SKM-1 (cell line): ENCODE data around the gene SARS1.

ENCODE experiments used
- DNase-seq: peaks from one replicate; lab custom pipeline; 2025; ENCODE audit not compliant: unreplicated experiment; lab: John Stamatoyannopoulos, UW

The SARS1 gene

DNA sequence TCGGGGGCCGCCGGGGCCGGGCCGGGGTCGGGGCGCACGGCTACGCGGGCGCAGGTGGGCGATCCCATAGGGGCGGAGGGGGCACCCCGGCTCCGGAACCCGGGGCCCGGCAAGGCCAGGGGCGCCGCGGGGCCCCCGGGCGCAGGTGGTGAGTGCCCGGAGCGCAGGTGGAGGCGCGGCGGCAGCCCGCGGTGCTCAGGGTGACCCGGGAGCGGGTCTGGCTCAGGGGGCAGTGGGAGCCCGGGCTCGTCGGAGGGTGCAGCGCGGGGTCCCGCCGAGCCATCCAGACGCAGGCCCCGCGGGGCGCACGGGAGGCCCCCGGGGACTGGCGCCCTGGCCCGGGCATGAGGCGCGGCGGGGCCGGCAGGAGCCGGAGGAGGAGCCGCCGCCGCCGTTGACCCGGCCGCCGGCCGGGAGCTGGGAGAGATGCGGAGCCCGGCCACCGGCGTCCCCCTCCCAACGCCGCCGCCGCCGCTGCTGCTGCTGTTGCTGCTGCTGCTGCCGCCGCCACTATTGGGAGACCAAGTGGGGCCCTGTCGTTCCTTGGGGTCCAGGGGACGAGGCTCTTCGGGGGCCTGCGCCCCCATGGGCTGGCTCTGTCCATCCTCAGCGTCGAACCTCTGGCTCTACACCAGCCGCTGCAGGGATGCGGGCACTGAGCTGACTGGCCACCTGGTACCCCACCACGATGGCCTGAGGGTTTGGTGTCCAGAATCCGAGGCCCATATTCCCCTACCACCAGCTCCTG, 36.1 kb downstream of the SARS1 start:
- DNase-seq: no peak

DNA sequence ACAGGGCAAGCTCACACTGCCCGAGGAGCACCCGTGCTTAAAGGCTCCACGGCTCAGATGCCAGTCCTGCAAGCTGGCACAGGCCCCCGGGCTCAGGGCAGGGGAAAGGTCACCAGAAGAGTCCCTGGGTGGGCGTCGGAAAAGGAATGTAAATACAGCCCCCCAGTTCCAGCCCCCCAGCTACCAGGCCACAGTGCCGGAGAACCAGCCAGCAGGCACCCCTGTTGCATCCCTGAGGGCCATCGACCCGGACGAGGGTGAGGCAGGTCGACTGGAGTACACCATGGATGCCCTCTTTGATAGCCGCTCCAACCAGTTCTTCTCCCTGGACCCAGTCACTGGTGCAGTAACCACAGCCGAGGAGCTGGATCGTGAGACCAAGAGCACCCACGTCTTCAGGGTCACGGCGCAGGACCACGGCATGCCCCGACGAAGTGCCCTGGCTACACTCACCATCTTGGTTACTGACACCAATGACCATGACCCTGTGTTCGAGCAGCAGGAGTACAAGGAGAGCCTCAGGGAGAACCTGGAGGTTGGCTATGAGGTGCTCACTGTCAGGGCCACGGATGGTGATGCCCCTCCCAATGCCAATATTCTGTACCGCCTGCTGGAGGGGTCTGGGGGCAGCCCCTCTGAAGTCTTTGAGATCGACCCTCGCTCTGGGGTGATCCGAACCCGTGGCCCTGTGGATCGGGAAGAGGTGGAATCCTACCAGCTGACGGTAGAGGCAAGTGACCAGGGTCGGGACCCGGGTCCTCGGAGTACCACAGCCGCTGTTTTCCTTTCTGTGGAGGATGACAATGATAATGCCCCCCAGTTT, 36.9 kb downstream of the SARS1 start:
- DNase-seq: no peak

DNA sequence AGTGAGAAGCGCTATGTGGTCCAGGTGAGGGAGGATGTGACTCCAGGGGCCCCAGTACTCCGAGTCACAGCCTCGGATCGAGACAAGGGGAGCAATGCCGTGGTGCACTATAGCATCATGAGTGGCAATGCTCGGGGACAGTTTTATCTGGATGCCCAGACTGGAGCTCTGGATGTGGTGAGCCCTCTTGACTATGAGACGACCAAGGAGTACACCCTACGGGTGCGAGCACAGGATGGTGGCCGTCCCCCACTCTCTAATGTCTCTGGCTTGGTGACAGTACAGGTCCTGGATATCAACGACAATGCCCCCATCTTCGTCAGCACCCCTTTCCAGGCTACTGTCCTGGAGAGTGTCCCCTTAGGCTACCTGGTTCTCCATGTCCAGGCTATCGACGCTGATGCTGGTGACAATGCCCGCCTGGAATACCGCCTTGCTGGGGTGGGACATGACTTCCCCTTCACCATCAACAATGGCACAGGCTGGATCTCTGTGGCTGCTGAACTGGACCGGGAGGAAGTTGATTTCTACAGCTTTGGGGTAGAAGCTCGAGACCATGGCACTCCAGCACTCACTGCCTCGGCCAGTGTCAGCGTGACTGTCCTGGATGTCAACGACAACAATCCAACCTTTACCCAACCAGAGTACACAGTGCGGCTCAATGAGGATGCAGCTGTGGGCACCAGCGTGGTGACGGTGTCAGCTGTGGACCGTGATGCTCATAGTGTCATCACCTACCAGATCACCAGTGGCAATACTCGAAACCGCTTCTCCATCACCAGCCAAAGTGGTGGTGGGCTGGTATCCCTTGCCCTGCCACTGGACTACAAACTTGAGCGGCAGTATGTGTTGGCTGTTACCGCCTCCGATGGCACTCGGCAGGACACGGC, 37.8 kb downstream of the SARS1 start:
- no peak for DNase-seq

DNA sequence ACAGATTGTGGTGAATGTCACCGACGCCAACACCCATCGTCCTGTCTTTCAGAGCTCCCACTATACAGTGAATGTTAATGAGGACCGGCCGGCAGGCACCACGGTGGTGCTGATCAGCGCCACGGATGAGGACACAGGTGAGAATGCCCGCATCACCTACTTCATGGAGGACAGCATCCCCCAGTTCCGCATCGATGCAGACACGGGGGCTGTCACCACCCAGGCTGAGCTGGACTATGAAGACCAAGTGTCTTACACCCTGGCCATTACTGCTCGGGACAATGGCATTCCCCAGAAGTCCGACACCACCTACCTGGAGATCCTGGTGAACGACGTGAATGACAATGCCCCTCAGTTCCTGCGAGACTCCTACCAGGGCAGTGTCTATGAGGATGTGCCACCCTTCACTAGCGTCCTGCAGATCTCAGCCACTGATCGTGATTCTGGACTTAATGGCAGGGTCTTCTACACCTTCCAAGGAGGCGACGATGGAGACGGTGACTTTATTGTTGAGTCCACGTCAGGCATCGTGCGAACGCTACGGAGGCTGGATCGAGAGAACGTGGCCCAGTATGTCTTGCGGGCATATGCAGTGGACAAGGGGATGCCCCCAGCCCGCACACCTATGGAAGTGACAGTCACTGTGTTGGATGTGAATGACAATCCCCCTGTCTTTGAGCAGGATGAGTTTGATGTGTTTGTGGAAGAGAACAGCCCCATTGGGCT, 38.6 kb downstream of the SARS1 start:
- no peak for DNase-seq

DNA sequence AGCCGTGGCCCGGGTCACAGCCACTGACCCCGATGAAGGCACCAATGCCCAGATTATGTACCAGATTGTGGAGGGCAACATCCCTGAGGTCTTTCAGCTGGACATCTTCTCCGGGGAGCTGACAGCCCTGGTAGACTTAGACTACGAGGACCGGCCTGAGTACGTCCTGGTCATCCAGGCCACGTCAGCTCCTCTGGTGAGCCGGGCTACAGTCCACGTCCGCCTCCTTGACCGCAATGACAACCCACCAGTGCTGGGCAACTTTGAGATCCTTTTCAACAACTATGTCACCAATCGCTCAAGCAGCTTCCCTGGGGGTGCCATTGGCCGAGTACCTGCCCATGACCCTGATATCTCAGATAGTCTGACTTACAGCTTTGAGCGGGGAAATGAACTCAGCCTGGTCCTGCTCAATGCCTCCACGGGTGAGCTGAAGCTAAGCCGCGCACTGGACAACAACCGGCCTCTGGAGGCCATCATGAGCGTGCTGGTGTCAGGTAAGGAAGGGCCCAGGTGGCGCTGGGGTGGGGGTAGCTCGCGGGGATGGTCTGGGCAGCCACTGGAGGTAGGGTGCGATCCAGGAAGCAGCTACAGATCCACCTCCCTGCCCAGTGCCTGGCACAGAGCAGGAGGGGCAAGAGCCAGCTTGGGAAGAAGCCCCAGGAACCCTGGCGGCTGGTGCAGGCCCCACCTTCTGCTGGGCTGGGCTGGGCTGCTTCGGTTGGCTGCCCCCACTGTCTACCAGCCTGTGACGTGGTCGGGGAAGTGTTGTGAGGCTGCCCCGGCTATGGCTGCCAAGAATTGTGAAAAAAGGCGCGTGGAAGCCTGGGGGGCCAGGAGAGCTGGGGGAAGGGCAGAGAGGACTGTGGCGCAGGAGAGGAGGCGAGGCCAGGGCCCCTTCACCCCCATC, 39.4 kb downstream of the SARS1 start:
- DNase-seq: no peak

DNA sequence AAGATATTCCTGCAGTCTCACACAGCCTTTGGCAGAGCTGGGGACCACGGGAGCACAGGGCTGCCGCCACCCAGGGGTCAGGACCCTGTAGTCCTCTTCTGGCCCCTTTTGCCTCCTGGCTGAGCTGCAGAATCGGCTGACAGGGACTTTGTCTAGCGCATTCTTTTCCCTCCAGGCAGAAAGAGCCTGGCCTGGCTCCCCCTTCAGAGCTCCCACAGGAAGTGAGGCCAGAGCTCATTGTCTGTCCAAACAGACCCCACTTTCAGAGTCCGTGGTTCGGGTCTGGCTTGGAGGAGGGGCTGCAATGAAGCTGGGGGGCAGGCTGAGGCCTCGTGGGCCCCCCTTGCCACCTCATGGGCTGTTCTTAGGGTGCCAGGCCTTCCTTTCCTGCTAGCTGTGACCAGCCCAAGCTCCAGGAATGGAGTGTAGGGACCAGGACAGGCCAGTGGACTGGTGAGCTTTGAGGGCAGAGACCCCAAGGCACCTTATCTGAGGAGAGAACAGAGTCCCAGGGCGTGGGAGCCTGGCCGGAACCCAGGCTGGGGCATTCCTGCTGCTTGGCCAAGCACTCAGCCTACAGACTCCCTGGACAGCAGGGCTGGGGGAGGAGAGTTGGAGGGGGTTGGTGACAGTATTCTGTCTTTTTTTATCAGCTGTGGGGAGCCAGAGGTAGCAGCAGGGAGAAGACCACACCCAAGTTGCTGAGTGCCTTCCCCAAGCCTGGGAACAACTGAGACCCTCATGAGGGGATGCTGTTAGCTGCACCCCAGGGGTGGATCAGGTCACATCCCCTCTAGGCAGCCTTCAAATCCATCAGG, 40.3 kb downstream of the SARS1 start:
- DNase-seq: no peak

DNA sequence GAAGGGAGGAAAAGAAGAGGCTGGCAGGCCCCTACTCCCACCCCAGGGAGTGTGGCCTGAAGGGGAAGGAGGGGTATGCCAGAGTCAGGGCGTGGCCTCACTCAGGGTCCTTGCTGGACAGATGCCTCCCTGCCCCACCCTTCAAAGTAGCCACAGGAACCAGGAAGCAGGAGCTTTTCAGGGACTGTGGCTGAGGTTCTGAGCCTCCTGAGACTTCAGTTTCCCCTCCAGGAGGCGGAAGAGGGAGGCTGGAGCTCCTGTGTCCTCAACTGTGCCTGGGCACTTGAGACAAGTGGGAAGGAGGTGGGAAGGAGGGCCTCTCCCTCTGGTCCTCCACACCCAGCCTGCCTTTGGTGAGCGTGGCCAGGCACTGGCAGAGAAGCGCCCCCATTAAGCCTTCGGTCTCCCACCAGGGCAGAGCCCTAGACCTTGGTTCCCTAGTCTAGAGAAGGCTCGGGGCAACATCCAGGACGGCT, 40.9 kb downstream of the SARS1 start:
- DNase-seq: no peak

DNA sequence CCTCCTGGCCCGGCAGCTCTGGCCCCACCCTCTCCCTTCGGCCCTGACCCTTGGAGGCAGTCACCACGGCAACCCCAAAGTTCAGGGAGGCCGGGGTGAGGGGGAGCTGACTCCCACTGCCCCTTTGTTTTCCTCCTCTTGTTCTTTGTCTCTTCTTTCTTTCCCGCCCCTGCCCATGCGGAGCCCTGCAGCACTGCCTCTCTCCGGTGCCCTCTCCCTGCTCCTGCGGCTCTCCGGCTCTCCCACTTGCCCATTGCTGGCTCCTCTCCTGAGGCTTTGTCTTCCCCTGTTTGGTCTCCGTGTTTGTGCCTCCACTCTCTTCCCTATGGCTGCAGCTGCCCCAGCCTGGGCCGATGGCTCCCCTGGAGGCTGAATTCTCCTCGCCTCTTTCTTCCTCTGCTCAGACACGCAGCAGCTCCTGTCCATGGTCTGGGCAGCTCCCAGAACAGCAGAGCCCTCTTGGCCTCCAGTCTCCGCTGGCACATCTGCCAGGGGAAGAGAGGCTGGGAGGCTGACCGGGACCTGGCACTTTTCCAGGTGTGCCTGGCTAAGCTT, 41.5 kb downstream of the SARS1 start:
- DNase-seq: no peak

DNA sequence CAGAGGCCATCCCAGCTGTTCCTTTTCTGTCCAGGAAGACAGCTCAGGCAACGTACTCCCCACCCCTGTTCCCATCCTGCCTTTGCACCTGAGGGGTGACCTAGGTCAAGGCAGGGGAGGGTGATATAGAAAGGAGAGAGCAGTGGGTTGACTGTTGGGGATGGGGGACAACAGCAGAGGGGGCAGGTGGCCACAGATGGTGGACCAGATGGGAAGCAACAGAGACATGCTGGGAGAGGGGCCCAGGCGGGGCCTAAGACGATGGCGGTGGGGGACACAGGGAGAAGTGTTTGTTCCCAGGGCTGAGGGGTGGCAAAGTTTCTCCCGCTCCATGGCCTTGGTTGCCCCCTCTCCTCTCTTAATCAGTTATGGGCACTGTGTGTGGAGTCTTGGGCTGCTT, 42.0 kb downstream of the SARS1 start:
- no peak for DNase-seq

DNA sequence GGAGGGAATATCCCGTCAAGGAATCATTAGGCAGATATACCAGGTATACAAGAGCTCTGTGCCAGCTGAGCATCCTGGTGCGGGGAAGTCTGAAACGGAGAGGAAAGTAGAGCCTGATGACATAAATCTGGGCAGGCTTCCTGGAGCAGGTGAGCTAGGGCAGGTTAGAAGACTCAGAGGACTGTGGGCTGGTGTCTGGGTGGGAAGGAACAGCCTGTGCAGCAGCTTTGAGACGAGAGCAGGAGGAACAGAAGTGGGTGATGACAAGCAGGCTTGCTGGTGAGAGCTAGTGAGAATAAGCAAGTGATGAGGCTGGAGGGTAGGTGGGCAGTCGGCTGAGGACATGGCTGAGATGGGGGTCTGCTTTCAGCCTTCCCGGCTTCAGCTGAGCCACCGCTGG, 42.4 kb downstream of the SARS1 start:
- no peak for DNase-seq

DNA sequence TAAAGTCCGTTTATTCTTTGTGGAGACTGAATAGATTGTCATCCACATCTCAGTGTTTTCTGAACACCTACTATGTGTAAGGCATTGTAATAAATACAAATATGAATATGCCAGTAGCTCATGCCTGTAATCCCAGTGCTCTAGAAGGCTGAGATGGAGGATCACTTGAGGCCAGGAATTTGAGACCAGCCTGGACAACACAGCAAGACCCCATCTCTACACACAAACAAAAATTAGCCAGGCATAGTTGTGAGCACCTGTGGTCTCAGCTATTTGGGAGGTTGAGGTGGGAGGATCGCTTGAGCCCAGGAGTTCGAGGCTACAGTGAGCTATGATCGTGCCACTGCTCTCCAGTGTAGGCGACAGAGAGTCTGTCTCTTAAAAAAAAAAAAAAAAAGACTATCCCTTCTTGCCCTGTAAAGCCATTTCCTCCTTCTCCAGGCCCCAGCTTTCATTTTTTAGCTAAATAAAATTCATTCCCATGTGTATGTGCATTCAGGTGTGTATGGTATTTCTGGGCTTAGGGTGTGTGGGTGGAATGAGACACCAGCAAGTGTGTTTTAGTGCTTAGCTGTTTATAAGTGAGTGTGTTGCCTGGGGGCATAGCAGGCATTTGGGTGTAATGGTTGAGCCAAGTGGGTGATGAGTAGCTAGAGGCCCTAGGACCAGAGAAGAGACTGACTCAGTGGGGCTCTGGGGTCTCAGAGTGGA, 43.4 kb downstream of the SARS1 start:
- no peak for DNase-seq

DNA sequence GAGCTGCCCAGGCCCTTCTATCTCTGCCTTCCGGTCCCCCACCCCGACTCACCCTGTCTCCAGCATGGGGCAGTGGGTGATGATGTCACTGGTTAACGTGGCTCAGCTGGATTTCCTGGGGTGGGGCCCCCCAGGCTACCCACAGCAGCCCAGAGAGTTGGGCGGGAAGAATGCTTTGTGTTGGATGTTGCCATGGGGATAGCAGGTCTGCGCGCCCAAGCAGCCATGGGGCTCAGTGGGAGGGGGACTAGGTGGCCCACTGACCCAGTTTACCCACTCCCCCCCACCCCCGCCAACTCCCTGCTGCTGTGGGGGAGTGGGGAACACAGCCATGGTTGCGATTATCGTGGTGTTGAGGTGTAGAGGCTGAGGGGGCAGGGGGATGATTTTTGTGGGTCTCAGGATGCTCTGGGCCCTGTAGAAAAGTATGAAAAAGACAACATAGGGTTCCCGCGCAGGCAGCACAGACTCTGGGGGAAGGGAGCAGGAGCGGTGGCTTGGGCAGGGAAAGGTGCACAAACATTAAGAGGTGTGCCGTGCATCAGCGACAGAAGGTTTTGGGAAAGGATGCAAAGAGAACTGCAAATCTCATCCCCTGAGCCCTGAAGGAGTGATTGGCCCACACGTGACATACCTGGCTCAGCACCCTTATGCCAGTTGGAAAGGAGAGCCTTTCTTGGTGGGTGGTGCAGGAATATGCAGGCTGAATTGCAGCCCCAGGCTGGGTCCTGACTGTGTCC, 44.1 kb downstream of the SARS1 start:
- DNase-seq: no peak

DNA sequence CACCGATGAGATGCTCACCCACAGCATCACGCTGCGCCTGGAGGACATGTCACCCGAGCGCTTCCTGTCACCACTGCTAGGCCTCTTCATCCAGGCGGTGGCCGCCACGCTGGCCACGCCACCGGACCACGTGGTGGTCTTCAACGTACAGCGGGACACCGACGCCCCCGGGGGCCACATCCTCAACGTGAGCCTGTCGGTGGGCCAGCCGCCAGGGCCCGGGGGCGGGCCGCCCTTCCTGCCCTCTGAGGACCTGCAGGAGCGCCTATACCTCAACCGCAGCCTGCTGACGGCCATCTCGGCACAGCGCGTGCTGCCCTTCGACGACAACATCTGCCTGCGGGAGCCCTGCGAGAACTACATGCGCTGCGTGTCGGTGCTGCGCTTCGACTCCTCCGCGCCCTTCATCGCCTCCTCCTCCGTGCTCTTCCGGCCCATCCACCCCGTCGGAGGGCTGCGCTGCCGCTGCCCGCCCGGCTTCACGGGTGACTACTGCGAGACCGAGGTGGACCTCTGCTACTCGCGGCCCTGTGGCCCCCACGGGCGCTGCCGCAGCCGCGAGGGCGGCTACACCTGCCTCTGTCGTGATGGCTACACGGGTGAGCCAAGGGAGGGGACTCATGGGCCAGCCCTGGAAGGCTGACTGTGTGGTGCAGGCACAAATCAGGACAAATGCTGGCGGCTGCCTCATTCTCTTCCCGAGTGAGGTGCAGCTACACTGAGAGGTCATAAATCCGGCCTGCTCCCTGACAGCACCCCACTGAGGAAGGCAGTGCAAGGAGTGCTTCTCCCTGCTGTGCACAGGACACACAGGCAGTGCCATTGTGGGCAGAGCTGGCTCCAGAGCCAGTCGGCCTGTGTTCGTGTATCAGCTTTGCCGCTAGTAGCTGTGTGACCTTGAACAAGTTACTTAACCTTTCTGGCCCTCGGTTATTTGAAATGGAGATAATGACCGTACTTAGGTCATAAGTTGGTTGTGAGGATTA, 45.1 kb downstream of the SARS1 start:
- no peak for DNase-seq

DNA sequence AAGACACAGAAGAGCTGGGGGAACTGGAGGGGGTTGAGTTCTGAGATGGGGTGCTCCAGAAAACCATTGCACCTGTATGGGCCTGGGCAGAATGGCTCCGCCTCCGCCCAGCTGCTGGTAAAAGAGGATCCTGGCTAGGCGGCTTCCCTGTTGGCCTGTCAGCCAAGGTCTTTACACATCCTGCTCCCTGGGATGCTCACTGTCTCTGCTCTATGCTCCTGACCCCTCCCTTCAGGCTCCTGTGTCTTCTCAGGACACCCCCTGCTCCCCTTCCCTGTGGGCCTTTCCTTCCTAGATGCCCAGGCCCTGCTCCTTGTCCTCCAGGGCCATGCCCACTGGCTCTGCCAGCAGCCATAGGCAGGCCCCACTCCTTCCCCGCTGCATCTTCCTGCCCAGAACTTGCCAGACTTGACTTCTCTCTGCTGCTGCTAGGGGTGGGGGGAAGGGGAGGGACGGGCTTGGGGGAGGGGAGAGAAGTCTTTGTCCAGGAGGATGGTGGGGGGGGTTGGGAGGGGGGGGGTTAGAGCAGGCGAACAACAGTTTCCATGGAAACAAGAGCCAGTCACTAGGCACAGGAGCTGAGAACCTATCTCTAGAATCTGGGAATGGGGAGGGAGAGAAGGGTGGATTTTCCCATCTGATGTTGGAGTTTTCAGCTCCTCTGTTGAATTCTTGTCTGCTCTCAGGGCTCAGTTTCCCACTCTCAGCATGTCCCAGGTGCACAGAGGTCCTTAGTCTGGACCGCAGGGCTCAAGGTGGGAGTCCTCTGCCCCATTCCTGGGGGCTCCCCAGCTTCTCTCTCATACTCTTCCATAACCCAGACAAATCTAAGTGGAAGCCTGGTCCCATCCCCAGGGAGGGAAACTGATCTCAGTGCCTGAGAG, 46.2 kb downstream of the SARS1 start:
- DNase-seq: no peak

DNA sequence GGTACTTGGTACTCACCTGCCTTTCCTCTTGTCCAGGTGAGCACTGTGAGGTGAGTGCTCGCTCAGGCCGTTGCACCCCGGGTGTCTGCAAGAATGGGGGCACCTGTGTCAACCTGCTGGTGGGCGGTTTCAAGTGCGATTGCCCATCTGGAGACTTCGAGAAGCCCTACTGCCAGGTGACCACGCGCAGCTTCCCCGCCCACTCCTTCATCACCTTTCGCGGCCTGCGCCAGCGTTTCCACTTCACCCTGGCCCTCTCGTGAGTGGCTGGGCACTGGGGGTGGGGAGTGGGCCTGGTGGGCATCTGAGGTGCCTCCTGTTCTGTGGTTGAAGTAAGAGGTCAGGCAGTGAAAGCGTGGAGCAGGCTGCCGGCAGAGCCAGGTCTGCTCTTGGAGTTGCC, 47.3 kb downstream of the SARS1 start:
- no peak for DNase-seq
